GM20000 (cell line): ENCODE results near the gene SOCS7.

Source experiments
- DNase-seq: peaks from one replicate; pipeline ENCODE4 v3.0.0; 2012; ENCODE audit warnings: low spot score
- CTCF ChIP-seq: IDR thresholded peaks from 2 replicates; pipeline ENCODE4 v1.5.1; 2012; ENCODE audit warnings: mild to moderate bottlenecking, control low read depth; ENCODE audit errors: extremely low read depth, missing control alignments

Gene SOCS7

GRCh38 chr17:38338053-38338452, 13.6 kb upstream of the SOCS7 start:
- TF ChIP-seq CTCF, result no peak

GRCh38 chr17:38338535-38338934, 13.1 kb upstream of the SOCS7 start:
- no peak for DNase-seq

More at GRCh38 chr17:38338053-38338452, 13.6 kb upstream of the SOCS7 start:
- no peak for DNase-seq

GRCh38 chr17:38339891-38340290, 11.8 kb upstream of the SOCS7 start:
- TF ChIP-seq CTCF, result no peak
- no peak for DNase-seq

More at GRCh38 chr17:38338535-38338934, 13.1 kb upstream of the SOCS7 start:
- TF ChIP-seq CTCF, result no peak

- no peak for DNase-seq
- TF ChIP-seq CTCF, result no peak
Measured at GRCh38 chr17:38341035-38341721, 10.5 kb upstream of the SOCS7 start.

- TF ChIP-seq CTCF, result no peak
Measured at GRCh38 chr17:38342886-38343607, 8.6 kb upstream of the SOCS7 start.

GRCh38 chr17:38343608-38344419, 7.8 kb upstream of the SOCS7 start, which contains the start of gene GPR179:
Gene GPR179 (minus strand): TSS chr17:38343956. CDS start chr17:38343789, 167 bp downstream.
- TF ChIP-seq CTCF, result no peak

More at GRCh38 chr17:38342886-38343607, 8.6 kb upstream of the SOCS7 start:
- DNase-seq, result no peak

More at GRCh38 chr17:38343608-38344419, 7.8 kb upstream of the SOCS7 start, which contains the start of gene GPR179:
- no peak for DNase-seq
